ENCODE data around the gene ARL8A.
"Not testable (repeated sequence)": the region's sequence is repeated elsewhere in the genome, so short reads cannot be mapped to it uniquely, and the experiment has no call there.

Gene ARL8A

DNA sequence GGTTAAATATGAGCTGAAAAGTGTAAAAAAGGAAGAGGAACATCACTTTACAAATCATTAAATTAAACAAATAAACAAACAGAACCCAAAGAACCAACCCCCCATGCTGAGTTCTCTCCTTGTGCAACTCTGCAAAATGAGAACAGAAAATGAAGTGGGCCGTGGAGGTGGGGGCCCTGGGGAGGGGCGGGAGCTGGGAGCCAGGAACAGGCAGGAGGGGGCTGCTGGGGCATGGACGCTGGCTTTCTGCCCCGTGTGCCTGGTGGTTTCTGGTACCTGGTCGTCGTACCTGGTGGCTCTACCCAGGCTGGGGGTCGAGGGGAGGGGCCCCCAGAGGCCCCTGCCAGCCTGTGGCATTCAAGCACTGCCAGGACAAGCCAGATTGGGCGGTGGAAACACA lies 11.0 kb downstream of the ARL8A start:
- DNase-seq = peak; percentile 33

GRCh38 chr1:202133001-202133400 lies 11.5 kb downstream of the ARL8A start:
- DNase-seq = peak; percentile 76

DNA sequence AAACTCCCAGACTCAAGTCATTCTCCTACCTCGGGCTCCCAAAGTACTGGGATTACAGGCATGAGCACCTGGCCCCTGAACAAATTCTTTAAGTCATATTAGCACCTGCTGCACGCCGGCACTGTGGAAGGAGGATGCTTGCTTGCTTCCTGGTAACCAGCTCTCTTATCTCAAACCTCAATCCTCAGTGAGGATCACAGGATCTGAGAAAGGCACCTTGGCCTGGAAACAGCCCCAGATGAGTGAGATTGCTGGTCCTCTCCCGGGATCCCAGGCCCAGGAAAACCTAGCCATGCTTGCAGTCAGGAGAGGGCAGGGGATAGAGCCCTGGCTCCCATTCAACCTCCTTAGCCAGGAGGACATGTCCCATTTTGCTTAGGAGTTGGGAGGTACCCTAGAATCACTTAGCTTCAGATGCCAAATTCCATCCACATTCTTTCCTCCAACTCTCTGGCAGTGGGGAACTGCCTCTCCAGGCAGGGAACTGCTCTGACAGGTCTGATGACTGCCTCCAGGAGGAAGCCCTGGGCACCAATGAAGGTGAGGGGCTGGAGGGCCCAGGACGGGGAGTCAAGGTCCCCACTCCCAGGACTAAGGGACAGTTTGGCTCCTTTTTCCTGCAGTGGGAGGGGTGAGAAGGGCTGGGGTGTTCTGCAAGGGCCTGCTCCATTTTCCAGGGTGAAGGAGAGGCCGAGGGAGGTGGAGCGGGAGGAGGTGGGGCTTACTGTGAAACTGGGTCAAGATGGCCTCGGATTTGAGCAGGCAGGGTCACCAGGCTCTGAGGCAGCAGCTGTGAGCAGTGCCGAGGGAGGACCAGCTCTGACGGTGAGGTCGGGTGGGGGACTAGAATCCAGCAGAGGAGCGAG lies 12.3 kb downstream of the ARL8A start:
- no peak for DNase-seq

GRCh38 chr1:202130816-202131522 lies 13.6 kb downstream of the ARL8A start:
- no peak for DNase-seq

DNA sequence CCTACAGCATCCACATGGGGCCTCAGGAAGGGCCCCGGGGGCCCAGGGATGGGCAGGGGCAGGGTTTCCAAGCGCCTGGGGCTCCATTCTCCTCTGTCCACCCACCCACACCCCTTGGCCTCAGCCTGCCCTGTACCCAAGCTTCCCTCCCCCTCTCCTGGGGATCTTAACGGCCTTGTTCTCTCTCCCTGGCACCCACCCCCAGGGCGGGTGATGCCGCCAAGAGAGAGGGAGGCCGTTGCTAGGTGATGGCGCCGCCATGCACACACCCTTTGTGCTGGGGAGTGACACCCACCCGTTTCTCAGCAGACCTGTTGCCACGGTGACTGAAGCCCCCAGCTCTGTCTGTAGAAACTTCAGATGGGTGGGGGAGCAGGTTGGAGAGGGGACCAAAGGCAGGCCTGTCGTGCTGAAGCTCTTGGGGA lies 14.2 kb downstream of the ARL8A start:
- DNase-seq = no peak

DNA sequence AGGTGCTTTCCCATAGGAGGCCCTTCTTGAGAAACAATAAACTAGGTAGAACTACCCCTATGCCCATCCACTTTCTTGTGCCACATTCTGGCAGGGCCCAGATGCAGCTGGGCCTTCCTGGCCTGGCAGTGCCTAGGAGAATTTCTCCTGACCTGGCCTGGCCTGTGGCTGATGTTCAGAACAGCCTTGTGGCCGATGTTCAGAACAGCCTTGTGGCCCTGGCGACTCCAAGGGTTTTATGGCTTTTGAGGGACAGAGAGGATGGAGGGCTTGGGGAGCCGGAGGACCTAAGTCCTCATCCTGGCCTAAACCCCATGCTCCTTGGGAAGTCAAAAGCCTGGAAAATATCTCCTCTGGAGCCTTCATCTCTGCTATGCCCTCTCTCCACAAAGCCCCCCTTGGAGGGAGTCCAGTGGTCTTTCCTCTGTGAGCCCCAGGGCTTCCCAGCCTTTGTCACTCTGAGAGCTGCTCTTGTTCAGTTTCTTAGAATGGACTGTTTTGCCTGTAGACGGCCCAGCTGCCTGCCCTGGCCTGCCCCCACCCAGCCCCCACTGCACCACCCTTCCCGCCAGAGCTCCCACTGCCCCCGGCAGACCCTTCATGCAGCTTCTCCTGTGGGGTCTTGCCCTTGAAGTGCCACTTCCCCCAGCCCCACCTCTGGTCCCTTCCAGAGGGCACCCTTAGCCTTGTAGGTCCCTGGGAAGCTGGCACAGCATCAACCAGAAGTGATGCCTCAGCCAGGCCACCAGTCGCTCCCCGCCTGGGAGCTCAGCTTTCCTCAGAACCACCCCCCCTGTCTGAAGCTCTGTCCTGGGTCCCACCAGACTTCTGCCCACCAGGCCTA lies 14.9 kb downstream of the ARL8A start:
- DNase-seq = no peak

- DNase-seq = no peak
Measured at GRCh38 chr1:202127836-202128622, 16.5 kb downstream of the ARL8A start.

GRCh38 chr1:202127061-202127460 lies 17.5 kb downstream of the ARL8A start:
- DNase-seq = no peak

- no peak for DNase-seq
Measured at GRCh38 chr1:202126426-202126825, 18.1 kb downstream of the ARL8A start.

DNA sequence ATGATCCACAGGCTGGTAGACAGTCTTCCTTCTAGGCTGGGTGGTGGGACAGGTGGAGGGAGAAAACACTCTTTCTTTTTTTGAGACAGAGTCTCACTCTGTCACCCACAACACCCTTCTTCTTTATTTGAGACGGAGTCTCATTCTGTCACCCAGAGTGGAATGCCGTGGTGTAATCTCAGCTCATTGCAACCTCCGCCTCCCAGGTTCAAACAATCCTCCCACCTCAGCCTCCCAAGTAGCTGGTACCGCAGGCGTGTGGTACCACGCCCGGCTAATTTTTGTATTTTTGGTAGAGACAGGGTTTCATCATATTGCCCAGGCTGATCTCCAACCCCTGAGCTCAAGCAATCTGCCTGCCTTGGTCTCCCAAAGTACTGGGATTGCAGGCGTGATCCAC lies 18.9 kb downstream of the ARL8A start:
- no peak for DNase-seq

- no peak for DNase-seq
Measured at GRCh38 chr1:202124142-202124541, 20.4 kb downstream of the ARL8A start.

DNA sequence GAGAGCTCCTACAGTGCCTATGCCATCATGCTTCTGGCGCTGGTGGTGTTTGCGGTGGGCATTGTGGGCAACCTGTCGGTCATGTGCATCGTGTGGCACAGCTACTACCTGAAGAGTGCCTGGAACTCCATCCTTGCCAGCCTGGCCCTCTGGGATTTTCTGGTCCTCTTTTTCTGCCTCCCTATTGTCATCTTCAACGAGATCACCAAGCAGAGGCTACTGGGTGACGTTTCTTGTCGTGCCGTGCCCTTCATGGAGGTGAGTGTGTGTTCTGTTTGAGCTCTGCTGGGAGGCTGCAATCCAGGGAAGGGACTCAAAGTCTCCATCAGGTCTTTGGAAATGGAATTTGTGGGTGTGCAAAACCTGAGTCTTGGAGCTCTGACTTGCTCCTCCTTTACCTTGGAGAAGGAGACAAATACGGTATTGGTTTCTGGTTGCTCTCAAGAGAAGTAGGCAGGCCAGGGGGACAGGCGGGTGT lies 21.2 kb downstream of the ARL8A start:
- no peak for DNase-seq

- no peak for DNase-seq
Measured at GRCh38 chr1:202122639-202123335, 21.8 kb downstream of the ARL8A start, which contains the start of gene GPR37L1. Gene GPR37L1 (plus strand): TSS chr1:202122917. CDS start chr1:202122964, 47 bp downstream.

DNA sequence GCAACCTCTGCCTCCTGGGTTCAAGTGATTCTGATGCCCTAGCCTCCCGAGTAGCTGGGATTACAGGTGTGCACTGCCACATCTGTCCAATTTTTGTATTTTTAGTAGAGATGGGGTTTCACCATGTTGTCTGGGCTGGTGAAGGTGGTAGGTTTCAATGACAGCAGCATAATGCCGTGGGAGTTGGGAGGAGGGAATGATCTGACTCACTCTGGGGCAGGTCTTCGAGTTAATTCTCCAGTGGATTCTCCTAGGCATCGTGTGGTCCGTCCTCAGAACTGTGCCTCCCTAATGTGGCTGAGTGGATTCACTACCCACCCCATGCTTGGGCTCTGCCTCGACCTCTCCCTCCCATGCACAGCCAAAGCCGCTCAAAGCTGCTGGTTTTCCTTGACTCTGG lies 23.5 kb downstream of the ARL8A start:
- no peak for DNase-seq

GRCh38 chr1:202117898-202118371 lies 26.6 kb downstream of the ARL8A start:
- no peak for DNase-seq

- no peak for DNase-seq
Measured at GRCh38 chr1:202116287-202116686, 28.2 kb downstream of the ARL8A start.

- no peak for DNase-seq
Measured at GRCh38 chr1:202113690-202114300, 30.7 kb downstream of the ARL8A start.

DNA sequence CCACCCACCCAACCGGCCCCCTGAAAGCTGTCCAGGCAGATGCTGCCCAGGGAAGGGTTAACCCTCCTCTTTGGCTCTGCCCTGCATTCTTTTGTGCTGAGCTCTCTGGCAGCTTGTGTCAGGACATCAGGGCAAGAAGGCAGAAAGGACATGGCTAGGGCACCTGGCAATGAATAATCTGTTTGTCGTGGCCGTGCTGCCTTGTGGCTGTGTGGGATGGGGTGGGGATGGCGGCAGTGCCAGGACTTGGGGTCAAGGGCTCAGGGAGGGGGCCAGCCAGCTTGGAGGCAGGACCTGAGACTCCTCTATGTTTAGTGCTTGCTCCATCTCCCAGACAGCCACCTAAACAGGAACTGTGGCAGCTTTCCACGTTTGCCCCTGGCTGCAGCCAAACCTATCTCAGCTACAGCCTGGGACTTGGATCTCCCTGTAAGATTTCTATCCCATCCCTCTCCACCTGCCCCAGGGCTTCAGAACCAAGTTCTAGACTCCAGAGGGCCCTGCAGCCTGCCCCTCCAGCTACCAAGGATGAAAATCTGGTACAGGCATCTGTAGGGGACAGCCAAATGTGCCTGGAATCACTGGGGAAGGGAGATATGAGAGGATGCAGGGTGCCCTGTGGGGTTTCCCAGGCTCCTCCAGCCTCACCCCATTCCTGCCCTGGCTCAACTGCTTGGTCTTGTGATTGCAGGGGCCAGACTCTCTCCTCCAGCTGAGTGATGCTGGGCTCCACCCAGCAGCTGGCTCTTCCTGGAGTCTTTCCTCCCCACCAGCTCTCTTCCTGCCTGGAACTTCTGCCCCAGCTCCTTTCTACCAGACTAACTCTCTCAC lies 31.5 kb downstream of the ARL8A start:
- DNase-seq = no peak

GRCh38 chr1:202111589-202111988 lies 32.9 kb downstream of the ARL8A start:
- not testable (repeated sequence) for DNase-seq

DNA sequence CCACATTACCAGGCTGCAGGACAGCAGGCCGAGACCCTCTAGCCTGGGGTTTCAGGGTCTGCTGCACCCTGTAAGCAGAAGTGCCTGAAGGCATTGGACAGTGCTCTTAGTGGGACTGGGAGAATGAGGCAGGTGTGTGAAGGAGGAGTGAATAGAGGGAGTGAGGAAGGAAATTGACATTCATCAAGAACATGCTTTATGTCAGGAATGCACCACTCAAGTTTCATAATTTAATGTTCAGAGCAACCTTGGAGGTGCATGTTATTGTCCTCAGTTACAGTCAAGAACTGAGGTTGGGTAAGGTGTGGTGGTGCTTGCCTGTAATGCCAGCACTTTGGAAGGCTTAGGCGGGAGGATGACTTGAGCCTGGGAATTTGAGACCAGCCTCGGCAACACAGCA lies 33.6 kb downstream of the ARL8A start:
- no peak for DNase-seq
